Measurements from ENCODE around the gene STK36. TPM values are rescaled to one million over a fixed set of nuclear protein-coding genes. Genes with fewer than 3 reads are reported as not detected.

Gene STK36
- total and polyA plus RNA-seq, 2 experiments from 2014 or later = 29.9 to 42.7 TPM

- DNase-seq (ENCODE audit: low spot score) = no peak
- H3K27me3 ChIP-seq = no peaks in the 10 kb centered on the region
- no peaks in the 10 kb centered on the region for H3K79me2 ChIP-seq
- no peak for TF ChIP-seq EZH2phosphoT487 (IDR thresholded peaks at IDR 0.05; ENCODE audit: low read depth, severe bottlenecking, unreplicated experiment)
- no peak for TF ChIP-seq CTCF (IDR thresholded peaks at IDR 0.05; ENCODE audit: poor library complexity)
- no peak for TF ChIP-seq EZH2 (IDR thresholded peaks at IDR 0.05; ENCODE audit: borderline replicate concordance)
- H4K20me1 ChIP-seq (ENCODE audit: insufficient read depth, poor library complexity, severe bottlenecking) = no peaks in the 10 kb centered on the region
- H3K4me3 ChIP-seq = no peak overlapping the region
- H3K4me1 ChIP-seq (ENCODE audit: insufficient read depth) = no peaks in the 10 kb centered on the region
- WGBS (ENCODE audit: low lambda C conversion rate, missing lambda C conversion rate) = 99% methylated on average over 18 of the region's 18 CpGs
- no peak overlapping the region for H3K4me2 ChIP-seq
- H3K36me3 ChIP-seq (replicated peaks; ENCODE audit: insufficient read depth, low read depth) = peaks cover 5% of the 10 kb centered on the region
- no peak overlapping the region for H2AFZ ChIP-seq
- no peaks in the 10 kb centered on the region for H3K9me2 ChIP-seq (replicated peaks; ENCODE audit: insufficient read depth)
- no peaks in the 10 kb centered on the region for H3K9me3 ChIP-seq (ENCODE audit: low read depth)
- no peak overlapping the region for H3K27ac ChIP-seq
These were observed 33.5 kb upstream of the STK36 start for GRCh38 chr2:218638372-218638771.

GRCh38 chr2:218642121-218642656, 29.7 kb upstream of the STK36 start:
- Histone ChIP-seq H2AFZ (no peak overlapping the region), H3K9me2 (replicated peaks; ENCODE audit: insufficient read depth) (no peaks in the 10 kb centered on the region), H3K4me3 (no peak overlapping the region), H3K4me1 (ENCODE audit: insufficient read depth) (no peaks in the 10 kb centered on the region), H3K4me2 (no peak overlapping the region), H3K27ac (no peak overlapping the region), H4K20me1 (ENCODE audit: insufficient read depth, poor library complexity, severe bottlenecking) (no peaks in the 10 kb centered on the region), H3K9me3 (ENCODE audit: low read depth) (no peaks in the 10 kb centered on the region), H3K36me3 (replicated peaks; ENCODE audit: insufficient read depth, low read depth) (peaks cover 5% of the 10 kb centered on the region), H3K79me2 (no peaks in the 10 kb centered on the region), H3K27me3 (no peaks in the 10 kb centered on the region)
- TF ChIP-seq EZH2 (IDR thresholded peaks at IDR 0.05; ENCODE audit: borderline replicate concordance) (no peak), EZH2phosphoT487 (IDR thresholded peaks at IDR 0.05; ENCODE audit: low read depth, severe bottlenecking, unreplicated experiment) (no peak), CTCF (IDR thresholded peaks at IDR 0.05; ENCODE audit: poor library complexity) (no peak)
- WGBS (ENCODE audit: low lambda C conversion rate, missing lambda C conversion rate) = 96% methylated on average over 18 of the region's 18 CpGs
- no peak for DNase-seq (ENCODE audit: low spot score)

DNA sequence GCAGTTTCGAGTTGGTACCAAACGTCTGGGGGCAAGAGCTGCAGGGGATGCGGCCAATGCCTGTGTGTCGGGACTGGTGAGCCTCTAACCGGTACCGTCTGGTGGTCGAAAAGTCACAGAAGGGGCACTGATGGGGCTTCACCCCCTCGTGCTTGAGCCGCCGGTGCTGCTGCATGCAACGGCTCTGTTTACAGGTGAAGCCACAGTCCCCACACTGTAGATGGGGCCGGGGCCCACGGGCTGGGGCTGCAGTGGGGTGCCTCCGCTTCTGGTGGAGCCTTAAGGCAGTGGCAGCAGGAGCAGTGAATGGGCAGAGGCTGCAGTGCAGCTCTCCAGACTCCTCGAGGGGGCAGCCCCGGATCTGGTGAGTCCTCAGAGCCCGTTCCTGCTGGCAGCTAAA, 29.1 kb upstream of the STK36 start:
- H3K36me3 ChIP-seq (replicated peaks; ENCODE audit: insufficient read depth, low read depth) = peaks cover 5% of the 10 kb centered on the region
- H3K4me3 ChIP-seq = no peak overlapping the region
- H3K9me3 ChIP-seq (ENCODE audit: low read depth) = no peaks in the 10 kb centered on the region
- TF ChIP-seq CTCF (IDR thresholded peaks at IDR 0.05; ENCODE audit: poor library complexity) (no peak), EZH2phosphoT487 (IDR thresholded peaks at IDR 0.05; ENCODE audit: low read depth, severe bottlenecking, unreplicated experiment) (no peak), EZH2 (IDR thresholded peaks at IDR 0.05; ENCODE audit: borderline replicate concordance) (no peak)
- H4K20me1 ChIP-seq (ENCODE audit: insufficient read depth, poor library complexity, severe bottlenecking) = no peaks in the 10 kb centered on the region
- WGBS (ENCODE audit: low lambda C conversion rate, missing lambda C conversion rate) = 97% methylated on average over 17 of the region's 17 CpGs
- no peak overlapping the region for H3K4me2 ChIP-seq
- no peak overlapping the region for H3K27ac ChIP-seq
- H3K4me1 ChIP-seq (ENCODE audit: insufficient read depth) = no peaks in the 10 kb centered on the region
- no peak overlapping the region for H2AFZ ChIP-seq
- DNase-seq (ENCODE audit: low spot score) = no peak
- H3K79me2 ChIP-seq = peaks cover 5% of the 10 kb centered on the region
- H3K27me3 ChIP-seq = no peaks in the 10 kb centered on the region
- H3K9me2 ChIP-seq (replicated peaks; ENCODE audit: insufficient read depth) = no peaks in the 10 kb centered on the region
